RWPE1 (cell line): ENCODE results near the gene CEMIP.

ENCODE experiments used
- CTCF ChIA-PET: fragments of 350-600 bp; sonication (Branson Sonifier 250); formaldehyde crosslinking; extraction: SDS; loops from one replicate; lab custom pipeline; 2021; lab: Yijun Ruan, JAX
- POLR2A ChIA-PET: fragments of 400-600 bp; formaldehyde crosslinking; extraction: SDS; loops from one replicate; lab custom pipeline; 2020; ENCODE audit warnings: antibody characterized with exemption; ENCODE audit not compliant: low non-redundant PET; lab: Yijun Ruan, JAX
- DNase-seq: peaks from one replicate; pipeline ENCODE4 v3.0.0; 2012; ENCODE audit warnings: low spot score
- H3K27ac ChIP-seq: fragments of 450-650 bp; 2 replicates; pipeline ENCODE4 v1.5.1; 2017
- TF ChIP-seq, protein P1 (sequence below): fragments of 450-650 bp; conservative IDR thresholded peaks from 2 replicates; pipeline ENCODE4 v1.5.1; 2017; ENCODE audit warnings: low read depth, mild to moderate bottlenecking

The CEMIP gene

DNA sequence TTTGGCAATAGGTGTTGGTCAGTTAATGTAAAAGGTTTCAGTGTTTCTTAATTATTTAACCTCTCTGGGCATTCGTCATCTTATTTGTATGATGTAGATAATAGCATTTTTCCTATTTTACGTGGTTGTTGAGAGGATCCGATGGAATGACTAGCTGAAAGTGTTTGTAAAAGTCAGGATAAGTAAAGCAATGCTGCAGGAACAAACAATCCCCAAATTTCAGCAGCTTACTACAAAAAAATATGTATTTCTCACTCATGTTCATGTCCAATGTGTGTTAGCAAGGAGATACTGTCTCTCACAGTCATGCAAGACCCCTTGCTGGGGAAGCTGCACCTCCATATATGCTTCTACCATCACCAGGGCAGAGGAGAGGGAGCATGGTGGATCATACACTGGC, 38.7 kb downstream of the CEMIP start:
- ChIA-PET CTCF (no interaction called here), POLR2A (no interaction called here)
- TF ChIP-seq, protein P1, sequence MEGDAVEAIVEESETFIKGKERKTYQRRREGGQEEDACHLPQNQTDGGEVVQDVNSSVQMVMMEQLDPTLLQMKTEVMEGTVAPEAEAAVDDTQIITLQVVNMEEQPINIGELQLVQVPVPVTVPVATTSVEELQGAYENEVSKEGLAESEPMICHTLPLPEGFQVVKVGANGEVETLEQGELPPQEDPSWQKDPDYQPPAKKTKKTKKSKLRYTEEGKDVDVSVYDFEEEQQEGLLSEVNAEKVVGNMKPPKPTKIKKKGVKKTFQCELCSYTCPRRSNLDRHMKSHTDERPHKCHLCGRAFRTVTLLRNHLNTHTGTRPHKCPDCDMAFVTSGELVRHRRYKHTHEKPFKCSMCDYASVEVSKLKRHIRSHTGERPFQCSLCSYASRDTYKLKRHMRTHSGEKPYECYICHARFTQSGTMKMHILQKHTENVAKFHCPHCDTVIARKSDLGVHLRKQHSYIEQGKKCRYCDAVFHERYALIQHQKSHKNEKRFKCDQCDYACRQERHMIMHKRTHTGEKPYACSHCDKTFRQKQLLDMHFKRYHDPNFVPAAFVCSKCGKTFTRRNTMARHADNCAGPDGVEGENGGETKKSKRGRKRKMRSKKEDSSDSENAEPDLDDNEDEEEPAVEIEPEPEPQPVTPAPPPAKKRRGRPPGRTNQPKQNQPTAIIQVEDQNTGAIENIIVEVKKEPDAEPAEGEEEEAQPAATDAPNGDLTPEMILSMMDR, result no peak
- no peak overlapping the region for H3K27ac ChIP-seq
- DNase-seq, result no peak

DNA sequence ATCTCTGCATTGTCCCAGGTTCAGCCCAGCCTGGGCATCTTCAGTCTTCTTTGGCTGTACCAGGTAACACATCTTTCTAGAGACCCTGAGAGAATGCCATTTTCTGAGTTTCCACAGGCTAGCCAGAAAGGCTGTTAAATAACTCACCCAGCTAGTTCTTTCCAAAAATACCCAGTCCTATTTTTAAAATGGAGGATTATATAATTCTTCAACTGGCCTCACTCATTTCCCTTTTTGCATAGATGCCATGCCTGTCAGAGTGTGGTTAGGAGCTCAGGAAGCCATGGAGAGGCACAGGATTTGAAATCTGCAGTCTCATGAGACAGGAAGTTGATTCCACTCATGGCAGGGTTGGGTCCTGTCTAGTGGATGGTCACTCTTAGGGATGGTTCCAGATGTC, 39.8 kb downstream of the CEMIP start:
- ChIA-PET CTCF (interaction anchor here (0.6 kb wide), 1 partner anchor 33 kb away, joined by 3 read pairs; no protein-coding TSS in a partner anchor), POLR2A (no interaction called here)
- no peak overlapping the region for H3K27ac ChIP-seq
- TF ChIP-seq, protein P1, result no peak
- no peak for DNase-seq

DNA sequence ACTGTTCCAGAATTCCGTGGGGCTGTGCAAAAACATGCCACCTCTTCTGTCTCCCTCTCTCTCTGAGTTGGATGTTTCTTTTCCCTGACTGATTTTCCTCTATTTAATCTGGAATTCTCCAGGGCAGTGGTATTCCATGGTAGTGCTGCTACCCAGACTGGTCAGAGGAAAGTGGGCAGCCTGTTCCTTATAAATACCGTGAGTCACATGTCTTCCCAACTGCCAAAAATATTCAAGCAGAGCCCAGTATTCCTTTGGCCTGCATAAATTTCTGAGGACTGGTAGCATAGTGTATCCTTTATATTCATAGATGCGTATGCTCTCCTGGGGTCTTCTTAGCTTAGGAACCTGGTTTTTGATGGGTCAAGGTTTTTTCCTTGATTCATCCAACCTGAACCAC, 40.9 kb downstream of the CEMIP start:
- CTCF ChIA-PET, result no interaction called here
- TF ChIP-seq, protein P1, result no peak
- H3K27ac ChIP-seq, result no peak overlapping the region
- POLR2A ChIA-PET, result no interaction called here
- DNase-seq, result no peak

DNA sequence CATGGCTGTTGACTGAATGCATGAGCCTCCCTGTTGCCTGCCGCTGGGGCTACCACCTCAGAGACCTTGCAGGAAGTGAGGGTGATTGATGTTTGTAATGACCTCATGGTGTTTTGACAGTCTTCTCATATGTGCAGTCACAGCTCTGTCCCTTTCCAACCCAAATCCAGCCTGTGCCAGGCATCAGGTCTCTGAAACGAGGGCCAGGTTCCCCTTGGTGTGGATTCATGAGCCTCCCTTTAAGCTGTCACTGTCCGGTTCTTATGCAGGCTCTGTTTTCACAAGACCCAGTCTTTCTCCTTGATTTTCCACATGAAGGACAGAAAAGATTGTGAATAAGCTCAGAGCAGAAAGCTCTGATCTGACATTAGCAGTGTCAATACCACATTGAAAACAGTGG, 43.1 kb downstream of the CEMIP start:
- TF ChIP-seq, protein P1, result no peak
- POLR2A ChIA-PET, result no interaction called here
- no peak overlapping the region for H3K27ac ChIP-seq
- CTCF ChIA-PET, result interaction anchor here (1.2 kb wide), 1 partner anchor 148 kb away, joined by 3 read pairs; no protein-coding TSS in a partner anchor
- DNase-seq, result no peak

DNA sequence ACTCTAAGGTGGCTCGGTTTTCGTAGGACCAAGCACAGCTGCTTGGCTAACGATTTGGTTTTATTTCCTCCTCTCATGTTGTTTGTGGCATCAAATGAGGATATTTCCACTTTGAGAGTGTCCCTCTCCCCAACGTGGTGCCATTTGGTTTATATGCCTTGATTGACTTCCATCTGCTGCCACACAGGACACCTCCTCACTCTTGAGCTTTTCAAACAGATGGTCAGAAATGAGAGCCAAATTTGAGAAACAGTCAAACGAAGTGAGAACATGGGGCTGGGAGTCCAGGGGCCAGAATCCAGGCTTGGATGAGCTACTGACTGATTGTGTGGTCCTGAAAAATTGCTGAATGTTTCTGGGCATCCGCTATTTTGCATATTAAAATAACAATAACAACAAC, 43.5 kb downstream of the CEMIP start:
- no peak for DNase-seq
- POLR2A ChIA-PET, result no interaction called here
- CTCF ChIA-PET, result interaction anchor here (0.6 kb wide), 1 partner anchor 176 kb away, joined by 4 read pairs; no protein-coding TSS in a partner anchor
- TF ChIP-seq, protein P1, result no peak
- H3K27ac ChIP-seq, result no peak overlapping the region

DNA sequence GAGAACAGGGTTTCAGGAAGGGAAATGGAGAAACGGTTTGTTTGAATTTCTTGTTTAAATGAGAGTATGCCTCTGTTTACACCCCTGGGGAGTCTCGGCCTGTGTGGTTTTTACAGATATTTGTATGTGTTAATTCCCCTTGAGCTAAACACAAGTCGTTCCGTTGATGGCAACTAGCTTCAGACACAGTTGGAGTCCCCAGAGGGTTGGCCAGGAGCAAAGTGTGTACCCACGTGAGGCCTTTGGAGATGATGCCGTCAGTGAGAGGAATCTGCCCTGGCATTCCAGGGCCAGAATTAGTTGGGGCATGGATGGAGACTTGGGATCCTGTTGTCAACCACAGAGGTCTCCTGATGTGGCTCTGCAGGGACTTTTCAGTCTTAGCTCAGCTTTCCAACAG, 44.0 kb downstream of the CEMIP start:
- no peak overlapping the region for H3K27ac ChIP-seq
- no peak for DNase-seq
- TF ChIP-seq, protein P1, result no peak
- POLR2A ChIA-PET, result no interaction called here
- CTCF ChIA-PET, result interaction anchor here (0.6 to 0.7 kb wide), 2 partner anchors 176 to 368 kb away, joined by 3 to 4 read pairs; no protein-coding TSS in a partner anchor

DNA sequence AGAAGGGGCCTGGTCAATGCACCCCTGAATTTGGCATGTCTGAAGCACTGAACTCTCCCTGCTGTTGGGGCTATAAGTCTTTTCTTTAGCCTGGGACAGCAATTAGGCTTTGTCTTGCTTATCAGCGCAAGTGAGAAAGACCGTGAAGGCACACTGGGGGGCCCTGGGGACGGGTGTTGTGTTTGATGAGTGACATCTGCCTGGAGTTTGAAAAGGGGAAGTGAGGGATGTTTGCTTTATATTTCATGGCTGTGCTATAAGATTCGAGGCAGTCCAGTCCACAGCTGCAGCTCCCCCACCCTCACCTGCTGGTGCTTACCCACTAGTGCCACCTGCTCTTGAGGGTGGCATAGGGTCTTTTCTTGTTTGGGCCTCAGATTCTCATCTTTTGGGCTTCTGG, 44.8 kb downstream of the CEMIP start:
- no peak overlapping the region for H3K27ac ChIP-seq
- CTCF ChIA-PET, result interaction anchor here (0.7 kb wide), 1 partner anchor 563 kb away, joined by 3 read pairs; no protein-coding TSS in a partner anchor

More for the DNA sequence above, 44.8 kb downstream of the CEMIP start:
- POLR2A ChIA-PET, result no interaction called here
- TF ChIP-seq, protein P1, result no peak
- DNase-seq, result no peak
